Astrocyte (in vitro differentiated cells and primary cell): ENCODE measurements around the gene SNCA.

Source experiments
- CTCF ChIP-seq: IDR thresholded peaks from 2 replicates; pipeline ENCODE4 v1.5.1; 2011; ENCODE audit warnings: low read depth, mild to moderate bottlenecking, inconsistent platforms, low read length, moderate library complexity; ENCODE audit not compliant: insufficient read depth
- EZH2 ChIP-seq: IDR thresholded peaks from 2 replicates; pipeline ENCODE4 v1.6.1; 2012; ENCODE audit warnings: mild to moderate bottlenecking, low read length, inconsistent platforms; ENCODE audit not compliant: insufficient read depth

DNA sequence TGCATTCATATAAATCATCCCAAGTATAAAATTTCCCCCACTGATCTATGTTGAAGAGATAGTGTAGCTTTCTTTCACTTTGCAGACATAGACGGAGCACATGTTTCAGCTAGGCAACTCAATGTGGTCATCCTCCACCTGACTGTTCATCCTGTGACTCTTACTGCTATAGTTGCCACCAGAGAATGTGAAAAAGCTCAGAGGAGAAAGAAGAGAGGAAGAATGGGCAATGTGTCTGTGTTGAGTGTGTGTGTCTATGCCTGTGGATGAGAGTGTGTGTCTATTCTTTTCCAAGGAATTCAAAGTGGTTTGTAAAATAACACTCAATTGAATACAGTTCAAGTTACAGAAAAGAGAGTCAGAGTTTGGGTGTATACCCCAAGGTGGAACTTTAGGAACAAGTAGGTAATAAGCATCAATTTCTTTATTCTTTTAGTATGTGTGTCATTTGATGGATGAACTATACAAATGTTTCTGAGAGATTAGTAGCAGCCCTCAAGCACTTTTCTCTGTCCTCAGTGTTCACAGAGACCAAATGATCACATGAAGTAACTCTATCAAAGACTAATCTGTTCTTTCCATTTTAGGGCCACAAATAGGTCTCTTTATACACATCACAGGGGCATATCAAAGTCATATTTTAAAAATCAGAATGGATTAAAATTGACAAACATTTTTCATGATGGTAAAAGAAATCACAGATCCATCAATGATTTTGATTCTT lies 2.3 kb downstream of the SNCA start:
- no peak for TF ChIP-seq CTCF
- no peak for TF ChIP-seq EZH2
